GM12864 (cell line): ENCODE measurements around the gene KSR1.

Source experiments
- DNase-seq: peaks from one replicate; pipeline ENCODE4 v3.0.0-alpha.2; 2011; ENCODE audit warnings: low read depth
- H3K4me3 ChIP-seq: 2 replicates; pipeline ENCODE4 v1.5.1; 2011; ENCODE audit warnings: mild to moderate bottlenecking, low read depth, low read length, control low read depth
- TF ChIP-seq, protein P1 (sequence below): IDR thresholded peaks from 2 replicates; pipeline ENCODE4 v1.5.1; 2011; ENCODE audit warnings: low read depth, mild to moderate bottlenecking, moderate library complexity, low read length, control low read depth, inconsistent platforms; ENCODE audit errors: missing control alignments

Gene KSR1

DNA sequence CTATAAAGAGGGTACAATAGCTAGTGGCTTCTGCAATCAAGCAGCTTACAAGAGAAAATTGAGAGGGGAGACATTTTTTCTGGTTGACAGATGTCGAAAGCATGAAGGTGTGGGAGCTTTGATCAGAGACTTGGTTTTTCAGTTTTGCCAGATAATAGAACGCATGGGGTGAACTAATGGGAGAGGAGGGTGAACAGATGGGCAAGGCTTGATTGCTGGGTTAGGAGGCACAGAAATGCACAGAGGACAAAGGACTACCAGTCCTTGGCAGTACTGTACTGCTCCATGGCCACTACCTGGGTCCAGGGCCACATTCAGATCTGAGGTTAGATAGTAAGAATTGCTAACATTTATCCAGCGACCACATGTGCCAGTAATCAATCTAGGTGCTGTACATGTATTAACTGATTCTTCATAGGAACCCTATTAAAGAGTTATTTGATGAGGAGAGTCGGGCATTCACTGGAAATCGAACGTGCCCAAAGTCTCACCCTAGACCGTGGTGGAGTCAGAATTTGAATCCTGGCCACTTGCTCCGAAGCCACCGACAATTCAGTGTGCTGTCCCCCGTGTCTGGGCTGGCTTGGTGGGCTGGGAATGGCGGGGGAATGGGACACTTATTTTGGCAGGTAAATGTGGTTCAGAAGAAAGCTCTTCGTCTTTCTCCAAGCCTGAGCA is 873 bp upstream of the KSR1 start:
- TF ChIP-seq, protein P1, sequence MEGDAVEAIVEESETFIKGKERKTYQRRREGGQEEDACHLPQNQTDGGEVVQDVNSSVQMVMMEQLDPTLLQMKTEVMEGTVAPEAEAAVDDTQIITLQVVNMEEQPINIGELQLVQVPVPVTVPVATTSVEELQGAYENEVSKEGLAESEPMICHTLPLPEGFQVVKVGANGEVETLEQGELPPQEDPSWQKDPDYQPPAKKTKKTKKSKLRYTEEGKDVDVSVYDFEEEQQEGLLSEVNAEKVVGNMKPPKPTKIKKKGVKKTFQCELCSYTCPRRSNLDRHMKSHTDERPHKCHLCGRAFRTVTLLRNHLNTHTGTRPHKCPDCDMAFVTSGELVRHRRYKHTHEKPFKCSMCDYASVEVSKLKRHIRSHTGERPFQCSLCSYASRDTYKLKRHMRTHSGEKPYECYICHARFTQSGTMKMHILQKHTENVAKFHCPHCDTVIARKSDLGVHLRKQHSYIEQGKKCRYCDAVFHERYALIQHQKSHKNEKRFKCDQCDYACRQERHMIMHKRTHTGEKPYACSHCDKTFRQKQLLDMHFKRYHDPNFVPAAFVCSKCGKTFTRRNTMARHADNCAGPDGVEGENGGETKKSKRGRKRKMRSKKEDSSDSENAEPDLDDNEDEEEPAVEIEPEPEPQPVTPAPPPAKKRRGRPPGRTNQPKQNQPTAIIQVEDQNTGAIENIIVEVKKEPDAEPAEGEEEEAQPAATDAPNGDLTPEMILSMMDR = no peak
- no peak for DNase-seq
- H3K4me3 ChIP-seq = peak overlapping the region; percentile 87

DNA sequence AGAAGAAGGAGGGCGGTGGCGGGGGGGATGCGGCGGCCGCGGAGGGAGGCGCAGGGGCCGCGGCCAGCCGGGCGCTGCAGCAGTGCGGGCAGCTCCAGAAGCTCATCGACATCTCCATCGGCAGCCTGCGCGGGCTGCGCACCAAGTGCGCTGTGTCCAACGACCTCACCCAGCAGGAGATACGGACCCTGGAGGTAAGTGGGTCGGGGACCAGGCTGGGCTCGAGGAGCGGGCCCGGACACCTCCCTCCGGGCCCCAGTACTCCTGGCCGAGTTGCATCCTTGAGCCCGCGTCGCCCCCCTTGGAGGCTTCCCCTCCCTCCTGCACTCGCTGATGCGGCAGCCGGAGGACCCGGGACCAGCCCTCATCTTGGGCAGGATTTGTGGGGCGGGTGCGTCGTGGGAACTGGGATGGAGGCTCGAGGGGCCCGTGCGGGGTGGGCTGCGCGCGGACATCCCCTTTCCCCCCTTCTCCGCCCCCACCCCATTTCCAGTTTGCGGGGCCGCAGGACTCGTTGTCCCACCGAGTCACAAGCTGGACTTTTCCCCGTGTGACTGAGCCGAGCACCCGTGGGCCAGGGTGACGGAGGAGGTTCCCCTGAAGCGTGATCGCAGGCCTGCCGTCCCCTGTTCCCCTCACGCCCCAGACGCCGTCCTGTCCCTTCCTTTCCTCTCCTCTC is 572 bp downstream of the KSR1 start:
- TF ChIP-seq, protein P1 = no peak
- DNase-seq = no peak
- peak overlapping the region; percentile 87 for H3K4me3 ChIP-seq

DNA sequence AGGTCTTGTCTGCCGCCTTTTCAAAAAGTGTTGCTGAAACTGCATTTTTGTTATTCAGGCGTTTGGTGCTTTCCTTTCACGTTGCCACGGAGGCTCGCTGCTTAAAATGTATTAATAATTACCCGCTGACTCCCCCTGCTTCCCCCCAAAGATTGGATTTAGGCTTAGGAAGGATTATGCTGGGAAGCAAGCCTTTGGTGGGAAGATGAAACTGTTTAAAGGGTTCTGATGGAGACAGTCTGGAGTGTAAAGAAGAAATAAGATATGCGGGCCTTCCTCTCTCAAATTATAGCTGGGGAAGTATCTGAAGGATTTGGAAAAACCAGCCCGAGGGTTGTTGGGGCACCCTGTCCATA is 1.1 kb downstream of the KSR1 start:
- peak overlapping the region; percentile 87 for H3K4me3 ChIP-seq
- TF ChIP-seq, protein P1 = no peak
- no peak for DNase-seq

DNA sequence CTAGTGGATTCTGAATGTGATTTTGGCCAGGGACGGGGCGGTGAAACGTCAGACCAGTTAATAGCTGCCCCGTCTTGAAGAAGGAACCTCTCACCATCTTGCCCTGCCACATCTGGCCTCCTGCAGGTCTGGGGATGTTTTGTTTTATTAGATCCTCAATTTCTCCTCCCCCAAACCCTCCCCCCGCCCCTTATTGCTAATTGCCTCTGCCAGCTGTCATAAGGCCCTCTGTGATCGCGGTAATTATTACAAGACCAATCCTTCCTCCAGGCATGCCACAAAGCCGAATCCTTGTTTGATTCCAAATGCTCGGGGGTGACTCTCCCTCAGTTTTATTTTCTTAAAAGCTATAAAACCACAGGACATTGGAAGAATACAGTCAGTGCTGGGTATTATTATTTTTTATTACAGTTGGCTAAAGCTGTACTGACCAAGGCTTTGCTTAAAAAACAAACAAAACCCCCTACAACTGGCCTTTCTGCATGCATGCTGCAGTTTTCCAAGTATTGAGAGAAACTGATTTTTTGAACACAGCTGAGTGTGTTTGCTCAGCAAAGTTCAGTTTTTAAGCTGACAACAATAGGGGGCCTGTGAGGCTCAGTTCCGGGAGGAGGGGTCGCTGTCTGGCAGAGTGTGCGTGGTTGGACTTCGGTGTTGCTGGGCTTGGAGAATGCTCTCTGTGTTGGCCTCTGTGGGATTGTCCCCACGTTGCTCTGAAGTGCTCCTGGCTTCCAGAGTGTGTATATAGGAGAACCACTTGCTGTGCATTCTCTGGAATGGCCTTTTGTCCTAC is 1.7 kb downstream of the KSR1 start:
- H3K4me3 ChIP-seq = peak overlapping the region; percentile 87
- TF ChIP-seq, protein P1 = no peak
- no peak for DNase-seq

DNA sequence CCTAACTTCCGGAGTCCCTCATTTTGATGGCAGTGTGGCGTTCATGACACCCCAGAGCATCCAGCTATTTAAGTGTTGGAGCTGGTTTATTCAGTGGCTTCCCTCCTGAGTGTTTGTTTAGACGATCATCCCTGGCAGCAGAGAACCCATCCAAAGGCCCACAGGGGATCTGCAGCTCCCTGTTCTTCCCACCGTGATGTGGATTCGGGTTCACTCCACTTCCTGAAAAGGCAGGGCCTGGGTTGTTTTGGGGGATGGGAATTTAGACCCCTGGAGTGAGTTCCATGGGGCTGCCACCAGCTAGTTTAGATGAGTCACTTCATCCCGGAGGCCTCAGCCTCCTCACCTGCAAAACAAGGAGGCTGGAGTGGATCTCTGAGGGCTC is 2.3 kb downstream of the KSR1 start:
- TF ChIP-seq, protein P1 = no peak

DNA sequence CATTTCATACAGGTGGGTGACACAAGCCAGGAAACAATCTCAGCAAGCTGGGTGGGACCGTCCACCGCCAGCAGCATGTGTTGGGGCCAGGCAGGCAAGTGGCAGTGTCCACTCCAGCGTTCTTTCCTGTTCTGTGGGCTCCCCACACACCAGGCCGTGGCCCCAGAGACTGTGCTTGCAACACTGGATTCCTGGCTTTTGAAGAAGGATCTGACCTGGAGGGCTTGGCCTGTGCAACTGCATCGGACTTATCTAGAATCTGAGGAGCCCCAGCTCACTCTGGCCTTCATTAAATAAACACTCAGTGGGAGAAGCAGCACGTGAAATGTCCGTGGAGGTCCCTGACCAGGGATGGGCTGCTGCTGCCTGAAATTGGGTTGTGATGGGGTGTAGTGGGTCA is 3.2 kb downstream of the KSR1 start:
- DNase-seq = no peak
- H3K4me3 ChIP-seq = no peak overlapping the region
- TF ChIP-seq, protein P1 = no peak

More for the DNA sequence above, 2.3 kb downstream of the KSR1 start:
- DNase-seq = no peak
- H3K4me3 ChIP-seq = peak overlapping the region; percentile 87
